ENCODE data around the gene PPP1R9A. TPM values are rescaled to one million over a fixed set of nuclear protein-coding genes. Genes with fewer than 3 reads are reported as not detected.

Gene PPP1R9A
- total RNA-seq, 1 experiment from 2014 or later: 13.5 TPM

GRCh38 chr7:95286096-95286495 lies 378.7 kb downstream of the PPP1R9A start:
- POLR2A ChIA-PET: no interaction called here
- Histone ChIP-seq H4K20me1 (ENCODE audit: insufficient read depth) (no peaks in the 10 kb centered on the region), H2AFZ (ENCODE audit: low read depth, low read length, poor library complexity, severe bottlenecking) (no peak overlapping the region), H3K36me3 (ENCODE audit: control insufficient read depth in 1 of 2, insufficient read depth in 2 of 2, low read length in 2 of 2) (no peaks in the 10 kb centered on the region), H3K79me2 (ENCODE audit: insufficient read depth, low read length) (no peaks in the 10 kb centered on the region), H3K4me2 (ENCODE audit: low read length) (no peak overlapping the region), H3K4me3 (replicated peaks in 1 of 2; ENCODE audit: low read depth in 1 of 2, low read length in 2 of 2) (no peak overlapping the region), H3K9me3 (ENCODE audit: control insufficient read depth in 1 of 2, insufficient read depth in 1 of 2, low read depth in 1 of 2, low read length in 2 of 2) (no peaks in the 10 kb centered on the region), H3K27me3 (ENCODE audit: insufficient read depth, low read length) (no peaks in the 10 kb centered on the region), H3K9ac (ENCODE audit: low read length) (no peak overlapping the region), H3K27ac (ENCODE audit: low read depth, low read length) (no peak overlapping the region), H3K4me1 (ENCODE audit: control insufficient read depth in 1 of 2, insufficient read depth in 2 of 2, low read length in 2 of 2) (no peaks in the 10 kb centered on the region), H3K9me2 (ENCODE audit: insufficient read depth) (no peaks in the 10 kb centered on the region)
- no TSS peak for BruUV-seq (replicated peaks)
- RAD21 ChIA-PET (ENCODE audit: low non-redundant PET in 1 of 2, low total read pairs in 2 of 2, uncharacterized antibody in 2 of 2, unreplicated experiment in 2 of 2): no interaction called here
- intact Hi-C loops (cut with micrococcal nuclease): no loop called here
- CTCF ChIA-PET: no interaction called here
- no peak for DNase-seq (ENCODE audit: low read depth, low spot score)
- no peak for ATAC-seq
- no peak for TF ChIP-seq ZBTB33 (IDR thresholded peaks at IDR 0.05; ENCODE audit: extremely low read depth, insufficient replicate concordance, low read length)
- TF ChIP-seq RAD21 (IDR thresholded peaks at IDR 0.05; ENCODE audit: low read depth): no peak
- TF ChIP-seq POLR2A (IDR thresholded peaks at IDR 0.05; ENCODE audit: borderline replicate concordance, extremely low read depth, insufficient read depth, insufficient read length): no peak
- TF ChIP-seq CEBPB (IDR thresholded peaks at IDR 0.05; ENCODE audit: low read depth): no peak
- no peak for TF ChIP-seq ATF3 (IDR thresholded peaks at IDR 0.05)

GRCh38 chr7:95290166-95290830 lies 382.9 kb downstream of the PPP1R9A start:
- TF ChIP-seq SP1 (IDR thresholded peaks at IDR 0.05; ENCODE audit: low read depth): no peak
- no peak for TF ChIP-seq EGR1 (IDR thresholded peaks at IDR 0.05; ENCODE audit: low read depth)
- TF ChIP-seq ZFX (IDR thresholded peaks at IDR 0.05): no peak
- TF ChIP-seq ELF1 (IDR thresholded peaks at IDR 0.05; ENCODE audit: borderline replicate concordance, low read depth): no peak
- TF ChIP-seq REST (IDR thresholded peaks at IDR 0.05; ENCODE audit: low read depth): no peak
- no peak for TF ChIP-seq ZNF274 (IDR thresholded peaks at IDR 0.05; ENCODE audit: low read depth, low read length)
- no peak for TF ChIP-seq MAX (IDR thresholded peaks at IDR 0.05)
- ChIA-PET POLR2A (no interaction called here), RAD21 (ENCODE audit: low non-redundant PET in 1 of 2, low total read pairs in 2 of 2, uncharacterized antibody in 2 of 2, unreplicated experiment in 2 of 2) (no interaction called here), CTCF (no interaction called here)
- Histone ChIP-seq H3K9ac (ENCODE audit: low read length) (no peak overlapping the region), H3K4me1 (ENCODE audit: control insufficient read depth in 1 of 2, insufficient read depth in 2 of 2, low read length in 2 of 2) (no peaks in the 10 kb centered on the region), H3K9me2 (ENCODE audit: insufficient read depth) (no peaks in the 10 kb centered on the region), H2AFZ (ENCODE audit: low read depth, low read length, poor library complexity, severe bottlenecking) (no peak overlapping the region), H3K4me3 (replicated peaks in 1 of 2; ENCODE audit: low read depth in 1 of 2, low read length in 2 of 2) (no peak overlapping the region), H3K4me2 (ENCODE audit: low read length) (no peak overlapping the region), H3K27me3 (ENCODE audit: insufficient read depth, low read length) (no peaks in the 10 kb centered on the region), H3K9me3 (ENCODE audit: control insufficient read depth in 1 of 2, insufficient read depth in 1 of 2, low read depth in 1 of 2, low read length in 2 of 2) (no peaks in the 10 kb centered on the region), H3K36me3 (ENCODE audit: control insufficient read depth in 1 of 2, insufficient read depth in 2 of 2, low read length in 2 of 2) (no peaks in the 10 kb centered on the region), H3K79me2 (ENCODE audit: insufficient read depth, low read length) (no peaks in the 10 kb centered on the region), H3K27ac (ENCODE audit: low read depth, low read length) (no peak overlapping the region), H4K20me1 (ENCODE audit: insufficient read depth) (no peaks in the 10 kb centered on the region)
- BruUV-seq (replicated peaks): no TSS peak
- DNase-seq (ENCODE audit: low read depth, low spot score): no peak
- no peak for ATAC-seq
- intact Hi-C loops (cut with micrococcal nuclease): no loop called here
